GM23338 (cell line): ENCODE results near the gene ODAD4. TPM values are rescaled to one million over a fixed set of nuclear protein-coding genes. Genes with fewer than 3 reads are reported as not detected.
A peak's percentile ranks its signal among the peaks of the same experiment; 100 is the strongest.

ENCODE experiments used
- ATAC-seq: fragments of 200-7000 bp; cut with Tn5 transposase; 3 replicates; pipeline ENCODE4 v1.9.1; 2020
- DNase-seq: peaks from one replicate; pipeline ENCODE4 v3.0.0-alpha.2; 2015; ENCODE audit warnings: low spot score
- H2AFZ ChIP-seq: fragments of 200-600 bp; sonication (generic); 2 replicates; pipeline ENCODE4 v1.8.0; 2016; ENCODE audit warnings: antibody characterized with exemption, mild to moderate bottlenecking, moderate library complexity
- H3F3A ChIP-seq: fragments of 200-600 bp; sonication (generic); replicated peaks from 2 replicates; pipeline ENCODE4 v1.8.0; 2017; ENCODE audit warnings: antibody characterized with exemption, mixed run types, low read depth
- H3K27ac ChIP-seq: fragments of 200-600 bp; sonication (generic); 2 replicates; pipeline ENCODE4 v1.6.1; 2016; ENCODE audit warnings: low read depth
- H3K27me3 ChIP-seq: fragments of 200-600 bp; sonication (generic); 2 replicates; pipeline ENCODE4 v1.8.0; 2016; ENCODE audit warnings: mild to moderate bottlenecking, mixed run types, moderate library complexity; ENCODE audit not compliant: insufficient read depth
- H3K36me3 ChIP-seq: fragments of 200-600 bp; sonication (generic); 2 replicates; pipeline ENCODE4 v1.8.0; 2016; ENCODE audit warnings: mild to moderate bottlenecking; ENCODE audit not compliant: insufficient read depth
- H3K4me1 ChIP-seq: fragments of 200-600 bp; sonication (generic); 2 replicates; pipeline ENCODE4 v1.8.0; 2016; ENCODE audit warnings: mild to moderate bottlenecking, moderate library complexity; ENCODE audit not compliant: insufficient read depth
- H3K4me2 ChIP-seq: fragments of 200-600 bp; sonication (generic); 2 replicates; pipeline ENCODE4 v1.7.1; 2017; ENCODE audit warnings: mixed run types
- H3K4me3 ChIP-seq: fragments of 200-600 bp; sonication (generic); 2 replicates; pipeline ENCODE4 v1.6.1; 2016; ENCODE audit warnings: mixed run types
- H3K79me2 ChIP-seq: fragments of 200-600 bp; sonication (generic); replicated peaks from 2 replicates; pipeline ENCODE4 v1.8.0; 2017; ENCODE audit warnings: mild to moderate bottlenecking; ENCODE audit not compliant: insufficient read depth
- H3K9me2 ChIP-seq: fragments of 200-600 bp; sonication (generic); 2 replicates; pipeline ENCODE4 v1.8.0; 2017; ENCODE audit not compliant: insufficient read depth
- H4K20me1 ChIP-seq: fragments of 200-600 bp; sonication (generic); replicated peaks from 2 replicates; pipeline ENCODE4 v1.8.0; 2017; ENCODE audit warnings: mild to moderate bottlenecking; ENCODE audit not compliant: insufficient read depth
- H3K27ac Mint-ChIP-seq: 2 replicates; pipeline ENCODE4 v1.8.0; 2020; ENCODE audit warnings: inconsistent platforms, mild to moderate bottlenecking, moderate library complexity, mixed read lengths
- H3K27me3 Mint-ChIP-seq: 3 replicates; pipeline ENCODE4 v1.8.0; 2022; ENCODE audit warnings: low read depth, mild to moderate bottlenecking, moderate library complexity, mixed read lengths, inconsistent platforms; ENCODE audit not compliant: insufficient read depth, poor library complexity
- H3K36me3 Mint-ChIP-seq: 3 replicates; pipeline ENCODE4 v1.8.0; 2021; ENCODE audit warnings: low read depth, mild to moderate bottlenecking, inconsistent platforms, moderate library complexity, mixed read lengths
- H3K4me1 Mint-ChIP-seq: 3 replicates; pipeline ENCODE4 v1.8.0; 2020; ENCODE audit warnings: mild to moderate bottlenecking, inconsistent platforms, mixed read lengths
- H3K4me3 Mint-ChIP-seq: 3 replicates; pipeline ENCODE4 v1.8.0; 2021; ENCODE audit warnings: moderate library complexity, mild to moderate bottlenecking, inconsistent platforms, mixed read lengths
- H3K9me3 Mint-ChIP-seq: 3 replicates; pipeline ENCODE4 v1.8.0; 2020; ENCODE audit warnings: moderate library complexity, mild to moderate bottlenecking, inconsistent platforms, mixed read lengths
- CREB1 ChIP-seq: fragments of 250-450 bp; sonication (Bioruptor Pico); IDR thresholded peaks from 2 replicates; pipeline ENCODE4 v1.5.0; 2020; ENCODE audit warnings: low read depth, mild to moderate bottlenecking, moderate library complexity
- CTCF ChIP-seq, 2 experiments: fragments of 200-600 bp in 1 of 2; sonication (generic) in 1 of 2; conservative IDR thresholded peaks; 2 replicates each; pipeline versions ENCODE4 v1.5.1 to v1.6.1; 2016 to 2017; ENCODE audit warnings: antibody characterized with exemption in 2 of 2, low read depth in 2 of 2, mild to moderate bottlenecking in 2 of 2, moderate library complexity in 1 of 2
- EZH2 ChIP-seq: fragments of 200-600 bp; sonication (generic); IDR thresholded peaks from one replicate; pipeline ENCODE4 v1.8.0; 2017; ENCODE audit warnings: antibody characterized with exemption, mild to moderate bottlenecking, low read depth; ENCODE audit not compliant: unreplicated experiment
- EZH2phosphoT487 ChIP-seq: fragments of 200-600 bp; sonication (generic); IDR thresholded peaks from one replicate; pipeline ENCODE4 v1.8.1; 2018; ENCODE audit warnings: antibody characterized with exemption; ENCODE audit not compliant: unreplicated experiment
- JUNB ChIP-seq: IDR thresholded peaks from one replicate; pipeline ENCODE4 v1.6.1; 2016; ENCODE audit warnings: antibody characterized with exemption; ENCODE audit not compliant: unreplicated experiment
- NANOG ChIP-seq: IDR thresholded peaks from 2 replicates; pipeline ENCODE4 v1.6.1; 2016; ENCODE audit warnings: antibody characterized with exemption, borderline replicate concordance
- POLR2AphosphoS5 ChIP-seq: IDR thresholded peaks from 2 replicates; pipeline ENCODE4 v1.6.1; 2016; ENCODE audit warnings: antibody characterized with exemption, low read depth
- STAT1 ChIP-seq: IDR thresholded peaks from one replicate; pipeline ENCODE4 v1.6.1; 2016; ENCODE audit warnings: antibody characterized with exemption; ENCODE audit not compliant: unreplicated experiment
- ZNF114 ChIP-seq: fragments of 250-450 bp; sonication (Bioruptor Pico); IDR thresholded peaks from 2 replicates; pipeline ENCODE4 v1.5.0; 2020; ENCODE audit warnings: mild to moderate bottlenecking, moderate library complexity
- ZNF331 ChIP-seq: fragments of 250-450 bp; sonication (Bioruptor Pico); IDR thresholded peaks from 2 replicates; pipeline ENCODE4 v1.5.0; 2020; ENCODE audit warnings: low read depth, mild to moderate bottlenecking, moderate library complexity
- ZNF462 ChIP-seq: fragments of 250-450 bp; sonication (Bioruptor Pico); IDR thresholded peaks from 2 replicates; pipeline ENCODE4 v1.5.0; 2020; ENCODE audit warnings: mild to moderate bottlenecking, moderate library complexity
- polyA plus RNA-seq: library from polyadenylated mRNA; unstranded; fragments of >200 nt; fragmentation: Nextera tagmentation; extraction: Ambion mirVana; gene quantifications from 2 replicates; pipeline ENCODE4 v1.2.1, GENCODE V29; 2016
- total RNA-seq: library from RNA; depleted of rRNA; stranded (reverse); fragments of >200 nt; shearing (Covaris generic); gene quantifications from 2 replicates; pipeline ENCODE4 v1.2.3, GENCODE V29; 2014
- TF ChIP-seq, protein P1 (sequence below): IDR thresholded peaks from 2 replicates; pipeline ENCODE4 v1.6.1; 2016; ENCODE audit warnings: antibody characterized with exemption
- TF ChIP-seq, protein P2 (sequence below): IDR thresholded peaks from one replicate; pipeline ENCODE4 v1.6.1; 2018; ENCODE audit warnings: antibody characterized with exemption; ENCODE audit not compliant: unreplicated experiment

The ODAD4 gene
- total and polyA plus RNA-seq, 2 experiments from 2014 or later, result 1.7 to 1.8 TPM

GRCh38 chr17:41943492-41943891, 13.1 kb downstream of the ODAD4 start:
- no peak overlapping the region for H3K4me2 ChIP-seq
- H3K27me3 ChIP-seq, result no peaks in the 10 kb centered on the region
- TF ChIP-seq POLR2AphosphoS5 (no peak), ZNF114 (CRISPR knock-in tag) (no peak), ZNF331 (CRISPR knock-in tag) (no peak), EZH2phosphoT487 (no peak), CTCF (conservative IDR thresholded peaks at IDR 0.05; ENCODE audit: low read depth in 2 of 2) (no peak), JUNB (no peak), NANOG (no peak), STAT1 (no peak), EZH2 (no peak), CREB1 (CRISPR knock-in tag) (no peak), ZNF462 (CRISPR knock-in tag) (no peak)
- TF ChIP-seq, protein P1, sequence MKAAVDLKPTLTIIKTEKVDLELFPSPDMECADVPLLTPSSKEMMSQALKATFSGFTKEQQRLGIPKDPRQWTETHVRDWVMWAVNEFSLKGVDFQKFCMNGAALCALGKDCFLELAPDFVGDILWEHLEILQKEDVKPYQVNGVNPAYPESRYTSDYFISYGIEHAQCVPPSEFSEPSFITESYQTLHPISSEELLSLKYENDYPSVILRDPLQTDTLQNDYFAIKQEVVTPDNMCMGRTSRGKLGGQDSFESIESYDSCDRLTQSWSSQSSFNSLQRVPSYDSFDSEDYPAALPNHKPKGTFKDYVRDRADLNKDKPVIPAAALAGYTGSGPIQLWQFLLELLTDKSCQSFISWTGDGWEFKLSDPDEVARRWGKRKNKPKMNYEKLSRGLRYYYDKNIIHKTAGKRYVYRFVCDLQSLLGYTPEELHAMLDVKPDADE, result no peak
- TF ChIP-seq, protein P2, sequence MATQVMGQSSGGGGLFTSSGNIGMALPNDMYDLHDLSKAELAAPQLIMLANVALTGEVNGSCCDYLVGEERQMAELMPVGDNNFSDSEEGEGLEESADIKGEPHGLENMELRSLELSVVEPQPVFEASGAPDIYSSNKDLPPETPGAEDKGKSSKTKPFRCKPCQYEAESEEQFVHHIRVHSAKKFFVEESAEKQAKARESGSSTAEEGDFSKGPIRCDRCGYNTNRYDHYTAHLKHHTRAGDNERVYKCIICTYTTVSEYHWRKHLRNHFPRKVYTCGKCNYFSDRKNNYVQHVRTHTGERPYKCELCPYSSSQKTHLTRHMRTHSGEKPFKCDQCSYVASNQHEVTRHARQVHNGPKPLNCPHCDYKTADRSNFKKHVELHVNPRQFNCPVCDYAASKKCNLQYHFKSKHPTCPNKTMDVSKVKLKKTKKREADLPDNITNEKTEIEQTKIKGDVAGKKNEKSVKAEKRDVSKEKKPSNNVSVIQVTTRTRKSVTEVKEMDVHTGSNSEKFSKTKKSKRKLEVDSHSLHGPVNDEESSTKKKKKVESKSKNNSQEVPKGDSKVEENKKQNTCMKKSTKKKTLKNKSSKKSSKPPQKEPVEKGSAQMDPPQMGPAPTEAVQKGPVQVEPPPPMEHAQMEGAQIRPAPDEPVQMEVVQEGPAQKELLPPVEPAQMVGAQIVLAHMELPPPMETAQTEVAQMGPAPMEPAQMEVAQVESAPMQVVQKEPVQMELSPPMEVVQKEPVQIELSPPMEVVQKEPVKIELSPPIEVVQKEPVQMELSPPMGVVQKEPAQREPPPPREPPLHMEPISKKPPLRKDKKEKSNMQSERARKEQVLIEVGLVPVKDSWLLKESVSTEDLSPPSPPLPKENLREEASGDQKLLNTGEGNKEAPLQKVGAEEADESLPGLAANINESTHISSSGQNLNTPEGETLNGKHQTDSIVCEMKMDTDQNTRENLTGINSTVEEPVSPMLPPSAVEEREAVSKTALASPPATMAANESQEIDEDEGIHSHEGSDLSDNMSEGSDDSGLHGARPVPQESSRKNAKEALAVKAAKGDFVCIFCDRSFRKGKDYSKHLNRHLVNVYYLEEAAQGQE, result no peak
- H3K4me3 ChIP-seq, result no peak overlapping the region
- H4K20me1 ChIP-seq, result no peaks in the 10 kb centered on the region
- Mint-ChIP-seq H3K27me3 (peaks cover 11% of the 10 kb centered on the region), H3K36me3 (peaks cover 3% of the 10 kb centered on the region; the same call in 1 of the 3 replicates), H3K4me1 (no peaks in the 10 kb centered on the region; the same call in 2 of the 3 replicates), H3K4me3 (no peak overlapping the region; the same call in 2 of the 3 replicates), H3K27ac (peak overlapping the region; percentile 56; the same call in 1 of the 2 replicates), H3K9me3 (no peaks in the 10 kb centered on the region)
- H3K9me2 ChIP-seq, result no peaks in the 10 kb centered on the region
- H3K27ac ChIP-seq, result no peak overlapping the region
- H3K36me3 ChIP-seq, result no peaks in the 10 kb centered on the region
- H3F3A ChIP-seq, result no peaks in the 10 kb centered on the region
- no peak overlapping the region for H2AFZ ChIP-seq
- H3K4me1 ChIP-seq, result no peaks in the 10 kb centered on the region
- DNase-seq, result no peak
- no peak for ATAC-seq
- no peaks in the 10 kb centered on the region for H3K79me2 ChIP-seq
